ENCODE results near the gene PLEKHA1. TPM values are rescaled to one million over a fixed set of nuclear protein-coding genes. Genes with fewer than 3 reads are reported as not detected.

Gene PLEKHA1
- total RNA-seq, 2 donors from 2014 or later, result 24.2 to 35.2 TPM

- no peaks in the 10 kb centered on the region for H3K36me3 ChIP-seq
- H3K27me3 ChIP-seq (replicated peaks; ENCODE audit: insufficient read depth), result no peaks in the 10 kb centered on the region
- intact Hi-C loops (cut with DNase I), result loop anchor here (5.0 kb wide), 1 partner anchor 119 kb away; no protein-coding TSS in a partner anchor
- peak overlapping the region; percentile 91 for H3K4me3 ChIP-seq
- WGBS, result 3% methylated on average over 13 of the region's 13 CpGs
- peak; percentile 39 for DNase-seq (ENCODE audit: low spot score)
- no peaks in the 10 kb centered on the region for H3K9me3 ChIP-seq
- no peaks in the 10 kb centered on the region for H3K4me1 ChIP-seq (replicated peaks)
- TF ChIP-seq POLR2AphosphoS5 (IDR thresholded peaks at IDR 0.05) (peak; percentile 17), CTCF (IDR thresholded peaks at IDR 0.05) (no peak)
- peak overlapping the region; percentile 81 to 97 for H3K27ac ChIP-seq
These were observed 787 bp upstream of the PLEKHA1 start for GRCh38 chr10:122373721-122374120.

GRCh38 chr10:122374859-122375678 lies 561 bp downstream of the PLEKHA1 start:
- TF ChIP-seq POLR2A (IDR thresholded peaks at IDR 0.05) (peak; percentile 28), POLR2AphosphoS5 (IDR thresholded peaks at IDR 0.05) (no peak), CTCF (IDR thresholded peaks at IDR 0.05) (no peak)
- no peaks in the 10 kb centered on the region for H3K27me3 ChIP-seq (replicated peaks; ENCODE audit: insufficient read depth)
- DNase-seq (ENCODE audit: low spot score), result peak; percentile 45
- H3K27ac ChIP-seq, result peak overlapping the region; percentile 91 to 97
- H3K9me3 ChIP-seq, result no peaks in the 10 kb centered on the region
- under 1% methylated on average over 53 of the region's 89 CpGs for WGBS
- intact Hi-C loops (cut with DNase I), result loop anchor here (5.0 kb wide), 1 partner anchor 117 kb away; no protein-coding TSS in a partner anchor
- H3K36me3 ChIP-seq, result no peaks in the 10 kb centered on the region
- no peaks in the 10 kb centered on the region for H3K4me1 ChIP-seq (replicated peaks)
- H3K4me3 ChIP-seq, result peak overlapping the region; percentile 91

- H3K27ac ChIP-seq, result peak overlapping the region; percentile 91 to 97
- intact Hi-C loops (cut with DNase I), result no loop called here
- no peaks in the 10 kb centered on the region for H3K27me3 ChIP-seq (replicated peaks; ENCODE audit: insufficient read depth)
- TF ChIP-seq POLR2AphosphoS5 (IDR thresholded peaks at IDR 0.05) (no peak), CTCF (IDR thresholded peaks at IDR 0.05) (no peak), POLR2A (IDR thresholded peaks at IDR 0.05) (no peak)
- H3K9me3 ChIP-seq, result no peaks in the 10 kb centered on the region
- no peak for DNase-seq (ENCODE audit: low spot score)
- H3K4me1 ChIP-seq (replicated peaks), result no peaks in the 10 kb centered on the region
- H3K4me3 ChIP-seq, result peak overlapping the region; percentile 91
- 6% methylated on average over 7 of the region's 7 CpGs for WGBS
- no peaks in the 10 kb centered on the region for H3K36me3 ChIP-seq
These were observed 1.2 kb downstream of the PLEKHA1 start for GRCh38 chr10:122375679-122376160.

GRCh38 chr10:122376364-122376961 lies 2.0 kb downstream of the PLEKHA1 start:
- no peak overlapping the region for H3K4me3 ChIP-seq
- 90% methylated on average over 11 of the region's 11 CpGs for WGBS
- no peak for DNase-seq (ENCODE audit: low spot score)
- no peaks in the 10 kb centered on the region for H3K27me3 ChIP-seq (replicated peaks; ENCODE audit: insufficient read depth)
- no peaks in the 10 kb centered on the region for H3K9me3 ChIP-seq
- H3K4me1 ChIP-seq (replicated peaks), result no peaks in the 10 kb centered on the region
- H3K27ac ChIP-seq, result no peak overlapping the region
- H3K36me3 ChIP-seq, result no peaks in the 10 kb centered on the region
- intact Hi-C loops (cut with DNase I), result no loop called here
- TF ChIP-seq POLR2A (IDR thresholded peaks at IDR 0.05) (no peak), CTCF (IDR thresholded peaks at IDR 0.05) (no peak), POLR2AphosphoS5 (IDR thresholded peaks at IDR 0.05) (no peak)

Measured in prostate gland (tissue), 2 donors.